Measurements from ENCODE around the gene NXPE3.

Gene NXPE3

DNA sequence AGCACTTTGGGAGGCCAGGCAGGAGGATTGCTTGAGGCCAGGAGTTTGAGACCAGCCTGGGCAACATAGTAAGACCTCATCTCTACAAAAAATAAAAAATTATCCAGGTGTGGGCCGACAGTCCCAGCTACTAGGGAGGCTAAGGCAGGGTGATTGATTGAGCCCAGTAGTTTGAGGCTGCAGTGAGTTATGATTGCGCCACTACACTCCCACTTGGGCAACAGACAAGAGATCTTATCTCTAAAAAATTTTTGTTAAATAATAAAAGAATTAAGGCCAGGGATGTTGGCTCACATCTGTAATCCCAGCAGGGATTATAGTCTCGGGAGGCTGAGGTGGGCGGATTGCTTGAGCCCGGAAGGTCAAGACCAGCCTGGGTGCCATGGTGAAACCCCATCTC lies 44.5 kb downstream of the NXPE3 start:
- DNase-seq (ENCODE audit: low read depth), result no peak
- H3K4me3 ChIP-seq (ENCODE audit: low read depth, low read length), result no peak overlapping the region
- TF ChIP-seq, protein P1, sequence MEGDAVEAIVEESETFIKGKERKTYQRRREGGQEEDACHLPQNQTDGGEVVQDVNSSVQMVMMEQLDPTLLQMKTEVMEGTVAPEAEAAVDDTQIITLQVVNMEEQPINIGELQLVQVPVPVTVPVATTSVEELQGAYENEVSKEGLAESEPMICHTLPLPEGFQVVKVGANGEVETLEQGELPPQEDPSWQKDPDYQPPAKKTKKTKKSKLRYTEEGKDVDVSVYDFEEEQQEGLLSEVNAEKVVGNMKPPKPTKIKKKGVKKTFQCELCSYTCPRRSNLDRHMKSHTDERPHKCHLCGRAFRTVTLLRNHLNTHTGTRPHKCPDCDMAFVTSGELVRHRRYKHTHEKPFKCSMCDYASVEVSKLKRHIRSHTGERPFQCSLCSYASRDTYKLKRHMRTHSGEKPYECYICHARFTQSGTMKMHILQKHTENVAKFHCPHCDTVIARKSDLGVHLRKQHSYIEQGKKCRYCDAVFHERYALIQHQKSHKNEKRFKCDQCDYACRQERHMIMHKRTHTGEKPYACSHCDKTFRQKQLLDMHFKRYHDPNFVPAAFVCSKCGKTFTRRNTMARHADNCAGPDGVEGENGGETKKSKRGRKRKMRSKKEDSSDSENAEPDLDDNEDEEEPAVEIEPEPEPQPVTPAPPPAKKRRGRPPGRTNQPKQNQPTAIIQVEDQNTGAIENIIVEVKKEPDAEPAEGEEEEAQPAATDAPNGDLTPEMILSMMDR (IDR thresholded peaks at IDR 0.05; ENCODE audit: control insufficient read depth, extremely low read depth, insufficient read depth), result no peak

GRCh38 chr3:101824702-101825101 lies 45.7 kb downstream of the NXPE3 start:
- no peak for DNase-seq (ENCODE audit: low read depth)
- H3K4me3 ChIP-seq (ENCODE audit: low read depth, low read length), result no peak overlapping the region
- TF ChIP-seq, protein P1 (IDR thresholded peaks at IDR 0.05; ENCODE audit: control insufficient read depth, extremely low read depth, insufficient read depth), result no peak

- TF ChIP-seq, protein P1 (IDR thresholded peaks at IDR 0.05; ENCODE audit: control insufficient read depth, extremely low read depth, insufficient read depth), result no peak
- no peak overlapping the region for H3K4me3 ChIP-seq (ENCODE audit: low read depth, low read length)
- no peak for DNase-seq (ENCODE audit: low read depth)
Measured at GRCh38 chr3:101825904-101826445, 47.0 kb downstream of the NXPE3 start.

DNA sequence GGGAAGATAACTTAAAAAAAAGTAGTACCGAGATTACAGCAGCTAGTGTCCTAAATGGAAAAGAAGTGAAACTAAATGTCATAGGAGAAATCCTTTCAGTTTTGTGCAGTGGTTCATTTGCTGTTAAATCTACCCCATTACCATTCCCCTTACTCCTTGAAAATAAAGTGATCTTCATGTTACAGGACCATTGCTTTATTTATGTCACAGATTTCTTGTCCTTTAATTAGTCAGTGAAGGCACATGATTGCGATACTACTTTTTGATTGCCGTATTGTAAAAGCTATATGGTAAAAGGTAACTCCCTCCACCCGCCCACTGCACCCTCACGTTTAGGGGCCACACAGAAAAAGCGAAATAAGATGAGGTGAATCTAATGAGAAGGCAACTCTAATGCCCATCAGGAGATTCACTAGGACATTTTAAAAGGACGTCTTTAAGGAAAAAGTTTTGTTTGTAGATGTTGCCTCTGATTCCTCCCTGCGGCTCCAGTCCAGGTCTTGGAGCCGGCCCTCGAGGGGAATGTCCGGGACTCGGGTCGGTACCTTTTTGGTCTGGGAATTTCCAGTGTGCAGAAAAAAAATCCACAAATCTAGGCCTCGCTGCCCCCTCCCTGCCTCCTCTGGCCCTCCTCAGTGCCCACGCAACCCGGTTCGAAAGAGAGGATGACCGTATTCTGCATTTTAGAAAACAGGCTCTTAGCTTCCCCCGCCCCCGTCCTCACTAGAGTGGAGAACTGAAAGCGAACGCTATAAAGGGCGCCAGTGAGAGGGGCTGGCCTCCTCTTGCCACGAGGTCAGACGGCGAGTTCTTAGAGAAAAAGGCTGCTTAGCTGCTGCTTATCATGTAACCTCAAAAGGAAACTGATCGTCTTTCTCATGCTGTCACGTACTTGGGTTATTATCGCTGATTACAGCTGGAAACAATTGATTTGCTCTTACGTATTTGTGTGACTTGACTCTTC lies 48.5 kb downstream of the NXPE3 start:
- TF ChIP-seq, protein P1 (IDR thresholded peaks at IDR 0.05; ENCODE audit: control insufficient read depth, extremely low read depth, insufficient read depth), result no peak
- DNase-seq (ENCODE audit: low read depth), result no peak
- peak overlapping the region; percentile 57 for H3K4me3 ChIP-seq (ENCODE audit: low read depth, low read length)

DNA sequence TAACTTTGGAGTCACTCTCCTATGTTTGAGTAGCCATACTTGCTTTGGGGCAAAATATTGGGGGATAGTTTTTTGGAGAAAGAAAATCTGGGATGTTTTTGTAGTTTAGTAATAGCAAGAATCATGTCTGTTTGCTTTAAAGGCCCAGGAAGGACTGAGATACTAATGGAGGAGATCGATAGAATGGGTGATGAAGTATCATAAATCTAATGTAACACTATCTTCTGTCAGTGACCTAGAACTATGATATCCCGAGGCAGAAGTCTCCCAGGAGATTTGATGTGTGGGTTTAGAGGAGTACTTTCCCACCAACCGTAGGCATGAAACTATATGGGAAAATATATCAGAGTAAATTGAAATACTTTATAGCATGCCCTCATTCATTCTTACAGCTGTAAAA lies 49.3 kb downstream of the NXPE3 start:
- peak overlapping the region; percentile 57; the same call in 1 of the 2 replicates for H3K4me3 ChIP-seq (ENCODE audit: low read depth, low read length)
- TF ChIP-seq, protein P1 (IDR thresholded peaks at IDR 0.05; ENCODE audit: control insufficient read depth, extremely low read depth, insufficient read depth), result no peak
- DNase-seq (ENCODE audit: low read depth), result no peak

GRCh38 chr3:101828691-101829436 lies 49.9 kb downstream of the NXPE3 start:
- H3K4me3 ChIP-seq (ENCODE audit: low read depth, low read length), result no peak overlapping the region
- TF ChIP-seq, protein P1 (IDR thresholded peaks at IDR 0.05; ENCODE audit: control insufficient read depth, extremely low read depth, insufficient read depth), result no peak

More at GRCh38 chr3:101828691-101829436, 49.9 kb downstream of the NXPE3 start:
- DNase-seq (ENCODE audit: low read depth), result no peak

Data from LNCaP clone FGC (cell line).